ENCODE results near the gene ARID1A. TPM values are rescaled to one million over a fixed set of nuclear protein-coding genes. Genes with fewer than 3 reads are reported as not detected.
"Not testable (repeated sequence)": the region's sequence is repeated elsewhere in the genome, so short reads cannot be mapped to it uniquely, and the experiment has no call there.

The ARID1A gene
- total and polyA plus RNA-seq, 2 donors (not counting 1 experiment from before 2014, with no cell fraction given): 12.9 to 16.0 TPM

DNA sequence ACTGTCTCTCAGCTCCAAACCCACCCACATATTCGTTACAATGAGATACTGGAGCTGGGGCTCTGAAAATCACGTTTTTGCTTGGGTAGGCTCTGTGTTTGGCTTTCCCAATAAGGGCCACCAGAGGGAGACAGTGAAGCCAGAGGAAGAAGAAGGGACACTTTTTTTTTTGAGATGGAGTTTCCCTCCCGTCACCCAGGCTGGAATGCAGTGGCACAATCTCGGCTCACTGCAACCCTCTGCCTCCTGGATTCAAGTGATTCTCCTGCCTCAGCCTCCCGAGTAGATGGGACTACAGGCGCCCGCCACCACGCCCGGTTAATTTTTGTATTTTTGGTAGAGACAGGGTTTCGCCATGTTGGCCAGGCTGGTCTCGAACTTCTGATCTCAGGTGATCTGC is 114.3 kb downstream of the ARID1A start:
- DNase-seq (ENCODE audit: low read depth in 2 of 2): peak; percentile 40 to 59
- not testable (repeated sequence) for H3K4me2 ChIP-seq (ENCODE audit: extremely low read depth, insufficient read depth, low read length); H3K79me2 ChIP-seq (ENCODE audit: control insufficient read depth, insufficient read depth, low read length); H4K20me1 ChIP-seq (ENCODE audit: control insufficient read depth, extremely low read depth, insufficient read depth, low read length); H3K27ac ChIP-seq (ENCODE audit: insufficient read depth, low read length); H3K27me3 ChIP-seq (ENCODE audit: control insufficient read depth, insufficient read depth, low read length); H2AFZ ChIP-seq (ENCODE audit: low read length); H3K9me3 ChIP-seq (ENCODE audit: control insufficient read depth, insufficient read depth, low read depth, low read length); H3K9ac ChIP-seq (ENCODE audit: insufficient read depth, low read length); H3K36me3 ChIP-seq (ENCODE audit: control insufficient read depth, insufficient read depth, low read length); H3K4me3 ChIP-seq (replicated peaks in 1 of 4; ENCODE audit: control extremely low read depth in 1 of 4, insufficient read depth in 1 of 4, low read depth in 3 of 4, low read length in 4 of 4); H3K4me1 ChIP-seq (ENCODE audit: control insufficient read depth, extremely low read depth, insufficient read depth, low read length)
- TF ChIP-seq CTCF (conservative IDR thresholded peaks at IDR 0.05 in 1 of 2, IDR thresholded peaks at IDR 0.05 in 1 of 2; ENCODE audit: low read depth in 1 of 2, low read length in 2 of 2): peak; percentile 80 to 91

DNA sequence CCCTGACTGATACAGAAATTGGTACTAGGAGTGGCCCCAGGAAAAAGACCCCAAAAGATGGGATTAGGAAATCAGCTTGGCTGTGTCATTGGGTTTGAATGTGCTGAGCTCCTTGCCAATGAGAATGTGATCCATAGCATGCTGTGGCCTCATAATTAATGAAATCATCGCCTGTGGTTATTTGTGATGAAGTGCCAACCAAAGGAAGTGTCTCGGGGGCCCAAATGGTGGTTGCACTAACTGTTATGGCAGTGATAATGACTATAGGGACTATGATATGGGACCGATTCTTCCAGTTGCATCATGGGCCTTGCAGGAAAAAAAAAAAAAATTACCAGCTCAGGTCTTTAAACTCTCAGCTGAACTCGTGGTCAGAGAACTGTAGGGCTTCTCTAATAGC is 115.2 kb downstream of the ARID1A start:
- H4K20me1 ChIP-seq (ENCODE audit: control insufficient read depth, extremely low read depth, insufficient read depth, low read length): no peaks in the 10 kb centered on the region
- no peak overlapping the region for H2AFZ ChIP-seq (ENCODE audit: low read length)
- H3K79me2 ChIP-seq (ENCODE audit: control insufficient read depth, insufficient read depth, low read length): no peaks in the 10 kb centered on the region
- no peak for DNase-seq (ENCODE audit: low read depth in 2 of 2)
- no peak overlapping the region for H3K4me2 ChIP-seq (ENCODE audit: extremely low read depth, insufficient read depth, low read length)
- no peaks in the 10 kb centered on the region for H3K27me3 ChIP-seq (ENCODE audit: control insufficient read depth, insufficient read depth, low read length)
- no peak overlapping the region for H3K9ac ChIP-seq (ENCODE audit: insufficient read depth, low read length)
- TF ChIP-seq CTCF (conservative IDR thresholded peaks at IDR 0.05 in 1 of 2, IDR thresholded peaks at IDR 0.05 in 1 of 2; ENCODE audit: low read depth in 1 of 2, low read length in 2 of 2): no peak
- no peak for TF ChIP-seq EZH2 (IDR thresholded peaks at IDR 0.05; ENCODE audit: low read length, missing control alignments)
- H3K9me3 ChIP-seq (ENCODE audit: control insufficient read depth, insufficient read depth, low read depth, low read length): no peaks in the 10 kb centered on the region
- no peaks in the 10 kb centered on the region for H3K4me1 ChIP-seq (ENCODE audit: control insufficient read depth, extremely low read depth, insufficient read depth, low read length)
- H3K27ac ChIP-seq (ENCODE audit: insufficient read depth, low read length): no peak overlapping the region
- no peaks in the 10 kb centered on the region for H3K36me3 ChIP-seq (ENCODE audit: control insufficient read depth, insufficient read depth, low read length)
- no peak overlapping the region for H3K4me3 ChIP-seq (replicated peaks in 1 of 4; ENCODE audit: control extremely low read depth in 1 of 4, insufficient read depth in 1 of 4, low read depth in 3 of 4, low read length in 4 of 4)

- Histone ChIP-seq H3K27me3 (ENCODE audit: control insufficient read depth, insufficient read depth, low read length) (no peaks in the 10 kb centered on the region), H3K79me2 (ENCODE audit: control insufficient read depth, insufficient read depth, low read length) (no peaks in the 10 kb centered on the region), H3K36me3 (ENCODE audit: control insufficient read depth, insufficient read depth, low read length) (no peaks in the 10 kb centered on the region), H4K20me1 (ENCODE audit: control insufficient read depth, extremely low read depth, insufficient read depth, low read length) (no peaks in the 10 kb centered on the region), H2AFZ (ENCODE audit: low read length) (no peak overlapping the region), H3K27ac (ENCODE audit: insufficient read depth, low read length) (no peak overlapping the region), H3K4me1 (ENCODE audit: control insufficient read depth, extremely low read depth, insufficient read depth, low read length) (no peaks in the 10 kb centered on the region), H3K9ac (ENCODE audit: insufficient read depth, low read length) (no peak overlapping the region), H3K9me3 (ENCODE audit: control insufficient read depth, insufficient read depth, low read depth, low read length) (no peaks in the 10 kb centered on the region), H3K4me3 (replicated peaks in 1 of 4; ENCODE audit: control extremely low read depth in 1 of 4, insufficient read depth in 1 of 4, low read depth in 3 of 4, low read length in 4 of 4) (no peak overlapping the region), H3K4me2 (ENCODE audit: extremely low read depth, insufficient read depth, low read length) (no peak overlapping the region)
- no peak for DNase-seq (ENCODE audit: low read depth in 2 of 2)
- no peak for TF ChIP-seq EZH2 (IDR thresholded peaks at IDR 0.05; ENCODE audit: low read length, missing control alignments)
- no peak for TF ChIP-seq CTCF (conservative IDR thresholded peaks at IDR 0.05 in 1 of 2, IDR thresholded peaks at IDR 0.05 in 1 of 2; ENCODE audit: low read depth in 1 of 2, low read length in 2 of 2)
Observed at GRCh38 chr1:26811708-26812107, 115.9 kb downstream of the ARID1A start.
